GM19351 (cell line): Measurements from ENCODE around the gene KRT4.

Source experiments
- ATAC-seq: cut with Tn5 transposase; IDR thresholded peaks from one replicate; pipeline ENCODE4 v1.9.1; 2021; ENCODE audit warnings: mild to moderate bottlenecking, moderate library complexity; ENCODE audit not compliant: unreplicated experiment

Gene KRT4

GRCh38 chr12:52822771-52823510 lies 9.0 kb upstream of the KRT4 start:
- no peak for ATAC-seq

DNA sequence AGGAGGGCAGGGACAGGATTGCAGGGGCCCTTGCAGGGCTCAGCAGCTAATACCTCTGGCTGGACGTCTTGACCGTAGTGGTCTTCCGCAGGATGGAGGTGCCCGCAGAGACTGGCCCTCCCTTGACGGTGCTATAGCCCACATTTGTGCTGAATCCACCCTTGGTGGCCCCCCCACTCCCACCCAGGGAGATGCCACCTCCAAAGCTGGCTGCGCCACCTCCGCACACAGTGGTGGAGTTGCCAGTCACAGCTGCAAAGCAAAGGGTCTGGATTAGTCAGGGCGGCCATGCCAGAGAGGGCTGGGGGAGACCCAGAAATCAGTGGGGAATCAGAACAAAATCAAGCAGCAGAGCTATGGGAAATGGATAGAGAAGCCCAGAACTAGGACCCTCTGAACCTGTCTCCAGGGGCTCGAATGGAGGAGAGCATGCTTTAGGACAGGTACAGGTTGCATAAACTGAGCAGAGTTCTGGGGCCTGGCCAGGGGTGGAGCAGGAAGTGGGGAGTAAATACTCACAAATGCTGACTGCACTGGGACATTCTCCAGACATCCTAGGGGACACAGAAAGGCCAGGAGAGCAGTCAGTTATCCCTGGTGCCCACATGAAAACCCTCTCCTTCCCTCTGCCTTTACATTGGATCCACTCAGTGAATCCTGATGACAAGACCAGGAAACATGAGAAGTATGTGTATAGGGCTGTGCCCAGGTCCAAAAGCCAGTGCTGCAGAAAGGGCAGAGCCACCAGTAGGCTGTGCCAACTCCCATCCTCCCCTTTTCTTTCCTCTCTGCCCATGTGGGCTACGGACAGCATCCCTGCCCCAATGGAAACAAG lies 8.1 kb upstream of the KRT4 start:
- ATAC-seq = no peak

DNA sequence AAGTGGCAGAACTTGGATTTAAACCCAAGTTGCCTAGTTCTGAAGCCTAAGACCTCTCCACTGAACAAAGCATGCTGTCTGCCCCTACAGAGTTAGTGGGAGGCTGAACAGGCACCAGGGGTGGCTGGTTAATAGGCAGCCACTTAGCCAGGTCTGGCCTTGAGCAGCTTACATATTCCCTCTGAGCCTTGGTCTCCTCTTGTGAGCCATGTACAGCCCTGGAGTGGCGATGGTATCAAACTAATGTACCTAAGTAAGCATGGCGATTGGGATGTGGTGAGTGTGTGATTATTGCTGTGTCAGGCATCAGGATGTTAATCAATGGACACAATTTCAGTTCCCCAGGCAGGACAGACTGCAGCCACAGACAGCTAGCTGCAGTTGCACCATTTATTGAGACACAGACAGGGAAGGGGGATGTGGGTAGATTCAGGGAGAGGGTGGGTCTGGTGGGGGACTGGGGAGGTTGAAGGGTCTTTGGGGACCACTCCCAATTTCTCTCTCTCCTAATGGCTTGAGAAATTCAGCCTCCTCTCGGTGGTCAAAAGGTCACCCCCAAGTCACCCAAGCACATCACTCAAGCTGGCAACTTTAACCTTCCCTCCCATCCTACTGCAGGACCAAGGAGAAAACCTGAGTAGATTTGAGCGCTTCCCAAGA lies 7.3 kb upstream of the KRT4 start:
- ATAC-seq = no peak

- no peak for ATAC-seq
These were observed 6.6 kb upstream of the KRT4 start for GRCh38 chr12:52820521-52820920.

GRCh38 chr12:52819731-52820510 lies 6.0 kb upstream of the KRT4 start:
- ATAC-seq = no peak

DNA sequence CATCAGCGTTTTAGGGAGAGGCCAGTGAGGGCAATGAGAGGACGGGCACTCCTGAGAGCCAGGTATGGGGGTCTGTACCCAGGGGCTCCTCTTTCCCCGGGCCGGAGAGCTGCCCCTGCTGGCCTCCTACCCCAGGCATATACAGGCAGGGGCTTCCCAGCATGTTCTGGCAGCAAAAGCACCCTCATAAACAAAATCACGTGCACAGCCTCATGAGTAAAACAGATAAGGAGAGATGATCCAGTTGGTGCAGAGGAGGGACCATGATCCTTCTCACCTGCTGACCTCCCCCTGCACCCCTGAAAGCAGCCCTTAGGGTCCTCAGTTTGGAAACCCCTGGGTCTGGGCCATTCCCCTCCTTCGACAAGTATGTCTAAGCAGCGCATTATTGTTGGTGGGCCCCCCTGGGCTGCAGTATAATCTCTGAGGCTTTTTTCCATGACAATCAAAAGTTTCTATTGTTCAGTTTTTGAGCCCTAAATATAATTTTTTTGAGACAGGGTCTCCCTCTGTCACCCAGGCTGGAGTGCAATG lies 5.0 kb upstream of the KRT4 start:
- ATAC-seq = no peak

GRCh38 chr12:52818388-52818787 lies 4.5 kb upstream of the KRT4 start:
- no peak for ATAC-seq

DNA sequence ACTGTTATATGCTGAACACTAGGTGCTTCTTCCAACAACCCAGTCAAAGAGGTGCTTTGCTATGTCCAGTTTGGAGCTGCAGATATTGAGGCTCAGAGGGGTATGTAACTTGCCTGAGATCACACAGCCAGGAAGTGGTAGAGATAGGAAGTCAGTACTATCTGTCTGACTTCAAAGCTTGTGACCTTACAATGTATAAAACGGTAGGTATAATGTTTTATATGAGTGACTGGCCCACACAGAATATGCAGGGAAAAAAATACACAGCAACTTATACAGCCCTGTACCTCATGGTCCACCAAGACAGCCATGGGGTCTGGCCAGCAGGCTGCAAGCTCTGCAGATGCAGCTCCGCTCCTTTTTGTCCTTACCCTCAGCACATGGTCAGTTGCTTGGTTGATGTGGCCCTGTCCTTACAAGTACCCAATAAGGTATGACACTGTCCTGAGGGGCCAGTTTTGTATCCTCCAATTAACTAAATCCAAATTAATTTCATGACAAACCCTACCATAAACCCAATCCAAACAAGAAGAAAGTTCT lies 3.9 kb upstream of the KRT4 start:
- no peak for ATAC-seq

DNA sequence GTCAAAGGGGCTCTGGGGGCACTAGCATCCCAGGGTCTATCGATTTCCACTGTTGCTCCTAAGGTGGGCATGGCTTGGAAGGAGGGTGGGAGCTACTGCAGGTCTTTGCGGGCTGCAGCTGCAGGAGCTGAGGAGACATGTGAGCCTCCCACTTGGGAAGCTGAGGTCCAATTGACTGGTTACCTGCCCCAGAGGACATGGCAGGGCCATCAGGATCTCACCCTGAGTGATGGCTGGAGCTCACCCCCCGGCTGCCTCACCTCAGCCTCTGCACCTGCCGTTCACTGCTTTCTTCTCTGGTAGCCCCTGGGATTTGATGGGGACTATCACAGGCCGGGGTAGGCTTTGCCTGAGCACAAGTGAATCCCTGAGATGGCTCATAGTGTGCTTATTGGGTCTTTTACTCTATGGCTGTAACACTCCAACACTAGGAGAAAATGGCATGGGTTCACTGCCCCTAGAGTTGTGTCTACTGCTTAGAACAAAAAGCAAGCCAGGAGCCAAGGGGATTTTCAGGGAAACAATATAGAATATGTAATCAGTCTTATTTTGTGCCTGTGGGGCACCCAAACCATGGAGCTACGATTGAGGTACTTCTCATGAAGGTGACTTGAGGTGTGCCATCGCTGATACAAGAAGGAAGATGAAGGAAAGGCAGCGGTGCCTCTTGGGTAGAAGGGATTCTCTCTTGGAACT lies 3.2 kb upstream of the KRT4 start:
- no peak for ATAC-seq

GRCh38 chr12:52815676-52816588 lies 2.0 kb upstream of the KRT4 start:
- ATAC-seq = no peak

- ATAC-seq = no peak
These were observed 1.2 kb upstream of the KRT4 start for GRCh38 chr12:52815161-52815560.

- no peak for ATAC-seq
These were observed 817 bp upstream of the KRT4 start for GRCh38 chr12:52814710-52815155.

DNA sequence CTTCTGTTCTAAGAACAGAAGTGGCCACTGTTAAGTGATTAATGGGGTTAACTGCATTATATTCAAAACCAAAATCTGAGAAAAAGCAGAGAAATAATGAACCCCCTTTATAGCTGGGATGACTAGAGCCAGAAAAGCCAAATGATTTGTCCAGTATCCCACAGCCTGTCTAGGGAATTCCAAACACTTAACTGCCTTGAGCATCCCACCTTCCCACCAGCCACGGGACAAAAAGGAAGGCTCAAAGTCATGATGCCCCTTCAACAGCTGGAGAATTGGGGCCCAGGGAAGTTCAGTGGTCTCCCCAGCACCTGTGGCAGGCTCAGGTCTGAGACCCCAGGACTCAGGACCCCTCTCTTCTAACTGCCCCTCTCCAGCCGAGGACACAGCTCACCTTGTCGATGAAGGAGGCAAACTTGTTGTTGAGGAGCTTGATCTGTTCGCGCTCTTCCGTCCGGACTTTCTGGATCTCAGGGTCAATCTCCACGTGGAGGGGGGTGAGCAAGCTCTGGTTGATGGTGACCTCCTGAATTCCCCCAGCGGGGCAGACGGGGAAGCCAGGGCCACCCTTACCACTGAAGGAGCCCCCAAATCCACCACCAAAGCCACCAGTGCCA lies 605 bp downstream of the KRT4 start:
- no peak for ATAC-seq

- ATAC-seq = no peak
These were observed 1.2 kb downstream of the KRT4 start for GRCh38 chr12:52812749-52813148.

DNA sequence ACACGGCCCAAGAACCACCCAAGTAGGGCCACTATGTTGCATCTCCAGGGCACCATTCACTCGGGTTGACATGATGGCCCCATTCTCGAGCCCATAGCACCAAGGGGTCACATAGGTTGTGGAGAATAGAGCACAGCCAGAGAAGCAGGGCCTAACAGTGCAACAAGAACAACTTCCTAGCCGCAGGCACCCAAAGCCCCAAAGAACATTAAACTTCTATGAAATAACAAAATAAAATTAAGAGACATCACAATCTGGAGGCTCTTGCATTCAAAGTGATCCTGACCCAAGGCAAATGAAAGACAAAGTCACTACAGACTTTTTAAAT lies 1.9 kb downstream of the KRT4 start:
- ATAC-seq = no peak

GRCh38 chr12:52811191-52812072 lies 2.5 kb downstream of the KRT4 start:
- ATAC-seq = no peak

GRCh38 chr12:52810554-52810953 lies 3.4 kb downstream of the KRT4 start:
- ATAC-seq = no peak

DNA sequence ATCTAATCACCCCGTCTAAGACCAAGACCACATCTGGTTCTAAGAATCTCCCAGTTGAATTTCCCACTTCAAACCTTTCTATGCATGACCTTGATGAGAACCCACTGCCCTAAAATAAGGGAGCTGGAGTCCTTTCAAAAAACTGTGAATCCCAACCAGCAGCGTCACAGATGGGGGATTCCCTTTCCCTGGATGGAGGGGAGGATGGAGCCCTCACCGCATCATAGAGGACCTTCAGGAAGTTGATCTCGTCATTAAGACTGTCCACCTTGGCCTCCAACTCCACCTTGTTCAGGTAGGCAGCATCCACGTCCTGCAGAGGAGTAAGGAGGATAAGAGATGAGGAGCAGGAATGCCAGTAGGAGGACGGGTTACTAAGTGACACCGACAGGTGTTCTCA lies 4.8 kb downstream of the KRT4 start:
- no peak for ATAC-seq
